NB4 (cell line): ENCODE data around the gene MAGEA8.
"Not testable (repeated sequence)": the region's sequence is repeated elsewhere in the genome, so short reads cannot be mapped to it uniquely, and the experiment has no call there.

Experiments
- DNase-seq: peaks from one replicate; pipeline ENCODE4 v3.0.0; 2010; ENCODE audit warnings: low read depth
- H3K4me3 ChIP-seq: one replicate; pipeline ENCODE4 v1.5.1; 2011; ENCODE audit warnings: mild to moderate bottlenecking, low read depth, low read length, moderate library complexity
- MYC ChIP-seq: IDR thresholded peaks from 2 replicates; pipeline ENCODE4 v1.6.1; 2011; ENCODE audit warnings: low read depth, low read length
- POLR2A ChIP-seq: IDR thresholded peaks from 2 replicates; pipeline ENCODE4 v1.6.1; 2011; ENCODE audit warnings: mild to moderate bottlenecking; ENCODE audit not compliant: insufficient read length; ENCODE audit errors: extremely low read depth
- TF ChIP-seq, protein P1 (sequence below): IDR thresholded peaks from one replicate; pipeline ENCODE4 v1.5.1; 2012; ENCODE audit warnings: low read depth, low read length
- TF ChIP-seq, protein P2 (sequence below): IDR thresholded peaks from 2 replicates; pipeline ENCODE4 v1.6.1; 2011; ENCODE audit warnings: low read depth, low read length

MAGEA8 gene, protein sequence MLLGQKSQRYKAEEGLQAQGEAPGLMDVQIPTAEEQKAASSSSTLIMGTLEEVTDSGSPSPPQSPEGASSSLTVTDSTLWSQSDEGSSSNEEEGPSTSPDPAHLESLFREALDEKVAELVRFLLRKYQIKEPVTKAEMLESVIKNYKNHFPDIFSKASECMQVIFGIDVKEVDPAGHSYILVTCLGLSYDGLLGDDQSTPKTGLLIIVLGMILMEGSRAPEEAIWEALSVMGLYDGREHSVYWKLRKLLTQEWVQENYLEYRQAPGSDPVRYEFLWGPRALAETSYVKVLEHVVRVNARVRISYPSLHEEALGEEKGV

DNA sequence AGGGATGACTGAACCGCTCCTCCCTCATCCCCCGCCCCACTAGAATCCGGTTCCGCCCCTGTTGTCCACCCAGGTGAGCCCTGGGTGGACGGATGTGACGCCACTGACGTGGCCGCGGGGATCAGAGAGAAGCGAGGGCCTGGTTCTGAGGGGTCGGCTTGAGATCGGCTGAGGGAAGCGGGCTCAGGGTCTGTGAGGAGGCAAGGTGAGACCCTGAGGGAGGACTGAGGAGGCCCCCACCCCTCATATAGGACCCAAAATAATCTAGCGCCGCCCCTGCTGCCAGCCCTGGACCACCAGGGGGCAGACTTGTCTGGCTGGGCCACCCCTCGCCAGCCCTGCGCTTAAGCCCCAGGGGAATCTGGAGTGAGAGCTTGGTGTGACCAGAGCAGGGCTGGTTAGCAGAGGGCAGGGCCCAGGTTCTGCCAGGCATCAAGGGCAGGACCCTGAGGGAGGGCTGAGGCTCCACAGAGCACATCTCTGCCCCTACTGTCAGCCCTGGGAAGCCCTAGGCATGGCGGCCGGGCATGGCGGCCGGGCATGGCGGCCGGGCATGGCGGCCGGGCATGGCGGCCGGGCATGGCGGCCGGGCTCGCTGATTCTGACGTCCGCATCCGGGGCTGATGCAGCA is at the start of gene MAGEA8:
MAGEA8 (plus strand) TSS at position 103 of the 631 bp plus-strand sequence. CDS start 3,090 bp downstream, outside the sequence.
- H3K4me3 ChIP-seq = no peak within 1 kb of the TSS
- peak; percentile 11 for DNase-seq
- no peak for TF ChIP-seq POLR2A
- TF ChIP-seq, protein P1, sequence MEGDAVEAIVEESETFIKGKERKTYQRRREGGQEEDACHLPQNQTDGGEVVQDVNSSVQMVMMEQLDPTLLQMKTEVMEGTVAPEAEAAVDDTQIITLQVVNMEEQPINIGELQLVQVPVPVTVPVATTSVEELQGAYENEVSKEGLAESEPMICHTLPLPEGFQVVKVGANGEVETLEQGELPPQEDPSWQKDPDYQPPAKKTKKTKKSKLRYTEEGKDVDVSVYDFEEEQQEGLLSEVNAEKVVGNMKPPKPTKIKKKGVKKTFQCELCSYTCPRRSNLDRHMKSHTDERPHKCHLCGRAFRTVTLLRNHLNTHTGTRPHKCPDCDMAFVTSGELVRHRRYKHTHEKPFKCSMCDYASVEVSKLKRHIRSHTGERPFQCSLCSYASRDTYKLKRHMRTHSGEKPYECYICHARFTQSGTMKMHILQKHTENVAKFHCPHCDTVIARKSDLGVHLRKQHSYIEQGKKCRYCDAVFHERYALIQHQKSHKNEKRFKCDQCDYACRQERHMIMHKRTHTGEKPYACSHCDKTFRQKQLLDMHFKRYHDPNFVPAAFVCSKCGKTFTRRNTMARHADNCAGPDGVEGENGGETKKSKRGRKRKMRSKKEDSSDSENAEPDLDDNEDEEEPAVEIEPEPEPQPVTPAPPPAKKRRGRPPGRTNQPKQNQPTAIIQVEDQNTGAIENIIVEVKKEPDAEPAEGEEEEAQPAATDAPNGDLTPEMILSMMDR = peak; percentile 10

GRCh38 chrX:149831473-149831872 is 49.5 kb upstream of the MAGEA8 start:
- no peak for DNase-seq
- TF ChIP-seq MYC (no peak), POLR2A (no peak)
- TF ChIP-seq, protein P1 = no peak
- TF ChIP-seq, protein P2, sequence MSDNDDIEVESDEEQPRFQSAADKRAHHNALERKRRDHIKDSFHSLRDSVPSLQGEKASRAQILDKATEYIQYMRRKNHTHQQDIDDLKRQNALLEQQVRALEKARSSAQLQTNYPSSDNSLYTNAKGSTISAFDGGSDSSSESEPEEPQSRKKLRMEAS = no peak
- H3K4me3 ChIP-seq = no peak overlapping the region

GRCh38 chrX:149836728-149837127 is 44.3 kb upstream of the MAGEA8 start:
- not testable (repeated sequence) for H3K4me3 ChIP-seq, DNase-seq

GRCh38 chrX:149837167-149837566 is 43.8 kb upstream of the MAGEA8 start:
- no peak overlapping the region for H3K4me3 ChIP-seq
- TF ChIP-seq, protein P2 = no peak
- TF ChIP-seq, protein P1 = no peak
- no peak for TF ChIP-seq MYC
- no peak for TF ChIP-seq POLR2A
- no peak for DNase-seq

- no peak for DNase-seq
- H3K4me3 ChIP-seq = no peak overlapping the region
Observed at GRCh38 chrX:149837639-149838038, 43.3 kb upstream of the MAGEA8 start.

GRCh38 chrX:149841929-149842328 is 39.1 kb upstream of the MAGEA8 start:
- no peak overlapping the region for H3K4me3 ChIP-seq
- DNase-seq = no peak
- TF ChIP-seq, protein P2 = no peak
- no peak for TF ChIP-seq MYC
- TF ChIP-seq, protein P1 = no peak
- no peak for TF ChIP-seq POLR2A

More at GRCh38 chrX:149837639-149838038, 43.3 kb upstream of the MAGEA8 start:
- TF ChIP-seq, protein P1 = no peak
- TF ChIP-seq, protein P2 = no peak
- no peak for TF ChIP-seq POLR2A
- TF ChIP-seq MYC = no peak
